HepG2 (cell line): ENCODE measurements around the gene SP7. TPM values are rescaled to one million over a fixed set of nuclear protein-coding genes. Genes with fewer than 3 reads are reported as not detected.

Source experiments
- ATAC-seq: fragments of 200-7000 bp; cut with Tn5 transposase; 3 replicates; pipeline ENCODE4 v1.9.1; 2020; ENCODE audit warnings: mild to moderate bottlenecking, moderate library complexity
- BruUV-seq: library from RNA; stranded (reverse); fragments of 400-500 nt; replicated peaks from 2 replicates; lab custom pipeline; 2021; lab: Mats Ljungman, UMichigan
- CTCF ChIA-PET: fragments of 300-600 bp; formaldehyde crosslinking; extraction: SDS; loops from one replicate; lab custom pipeline; 2021; ENCODE audit warnings: low total read pairs, inconsistent platforms, low intra/inter-chr PET ratio; lab: Yijun Ruan, JAX
- POLR2A ChIA-PET: fragments of 350-600 bp; sonication (Branson Sonifier 250); formaldehyde crosslinking; loops from one replicate; lab custom pipeline; 2020; ENCODE audit warnings: antibody characterized with exemption, inconsistent platforms; lab: Yijun Ruan, JAX
- DNase-seq: peaks from one replicate; pipeline ENCODE4 v3.0.0-alpha.2; 2015; ENCODE audit warnings: low spot score
- FAIRE-seq: peaks from 3 replicates; lab custom pipeline; 2011; peaks lifted over from hg19 to GRCh38; lab: Jason Lieb, UNC
- H2AFZ ChIP-seq: one replicate; pipeline ENCODE4 v1.6.1; 2011; ENCODE audit warnings: low read length, inconsistent platforms
- H3K27ac ChIP-seq: fragments of 300-600 bp; 3 replicates; pipeline ENCODE4 v1.8.0; 2011; ENCODE audit warnings: mixed run types, mild to moderate bottlenecking, mixed read lengths, low read length, inconsistent platforms; ENCODE audit not compliant: insufficient read depth; ENCODE audit errors: extremely low read length
- H3K27me3 ChIP-seq, 2 experiments: fragments of 200-600 bp in 1 of 2; 2 replicates in 1 of 2; 3 replicates in 1 of 2; pipeline versions ENCODE4 v1.6.0 to v1.8.0; 2011; ENCODE audit warnings: low read length in 2 of 2, mild to moderate bottlenecking in 2 of 2, moderate library complexity in 2 of 2, inconsistent platforms in 1 of 2; ENCODE audit not compliant: insufficient read depth in 2 of 2, control insufficient read depth in 1 of 2
- H3K36me3 ChIP-seq, 2 experiments: fragments of 200-600 bp in 1 of 2; replicated peaks in 1 of 2; 2 replicates in 1 of 2; 3 replicates in 1 of 2; pipeline versions ENCODE4 v1.5.1 to v1.8.0; 2011; ENCODE audit warnings: low read length in 2 of 2, inconsistent platforms in 1 of 2; ENCODE audit not compliant: insufficient read depth in 2 of 2, control insufficient read depth in 1 of 2
- H3K4me1 ChIP-seq: 2 replicates; pipeline ENCODE4 v1.5.1; 2012; ENCODE audit warnings: low read length, inconsistent platforms; ENCODE audit not compliant: insufficient read depth
- H3K4me2 ChIP-seq: 2 replicates; pipeline ENCODE4 v1.6.0; 2011; ENCODE audit warnings: low read depth, low read length, inconsistent platforms
- H3K4me3 ChIP-seq, 3 experiments: fragments of 200-600 bp in 1 of 3; sonication (generic), shearing (Covaris generic) in 1 of 3; replicated peaks in 1 of 3; 2 replicates each; pipeline ENCODE4 v1.5.1; 2011 to 2016; ENCODE audit warnings: low read length in 3 of 3, inconsistent platforms in 2 of 3, low read depth in 2 of 3, mild to moderate bottlenecking in 2 of 3, control low read depth in 1 of 3, mixed read lengths in 1 of 3; ENCODE audit not compliant: insufficient read depth in 1 of 3
- H3K79me2 ChIP-seq: one replicate; pipeline ENCODE4 v1.6.1; 2011; ENCODE audit warnings: low read length, inconsistent platforms; ENCODE audit not compliant: insufficient read depth
- H3K9ac ChIP-seq: 2 replicates; pipeline ENCODE4 v1.6.0; 2011; ENCODE audit warnings: mild to moderate bottlenecking, low read depth, low read length, inconsistent platforms; ENCODE audit not compliant: insufficient read depth
- H3K9me3 ChIP-seq: 2 replicates; pipeline ENCODE4 v1.5.1; 2012; ENCODE audit warnings: mild to moderate bottlenecking, low read length
- H4K20me1 ChIP-seq: 2 replicates; pipeline ENCODE4 v1.6.0; 2011; ENCODE audit warnings: inconsistent platforms, mild to moderate bottlenecking, low read length, moderate library complexity; ENCODE audit not compliant: insufficient read depth
- E2F2 ChIP-seq: sonication (generic); formaldehyde crosslinking; IDR thresholded peaks from 2 replicates; pipeline ENCODE4 v1.4.0; 2020; ENCODE audit warnings: missing genetic modification reagents, borderline replicate concordance
- MXD4 ChIP-seq: IDR thresholded peaks from 2 replicates; pipeline ENCODE4 v1.6.1; 2016; ENCODE audit warnings: mild to moderate bottlenecking, missing biosample characterization, missing genetic modification reagents
- NFKB2 ChIP-seq: sonication (generic); formaldehyde crosslinking; IDR thresholded peaks from 2 replicates; pipeline ENCODE4 v1.4.0; 2020; ENCODE audit warnings: missing genetic modification reagents, borderline replicate concordance
- NR2F1 ChIP-seq, 2 experiments: fragments of 450-650 bp in 1 of 2; formaldehyde crosslinking in 1 of 2; IDR thresholded peaks; 2 replicates each; pipeline versions ENCODE4 v1.5.0 to v1.6.1; 2016 to 2020; ENCODE audit warnings: mild to moderate bottlenecking in 1 of 2, missing compliant biosample characterization in 1 of 2, missing genetic modification reagents in 1 of 2, moderate library complexity in 1 of 2
- REXO4 ChIP-seq: sonication (generic); formaldehyde crosslinking; IDR thresholded peaks from 2 replicates; pipeline ENCODE4 v1.8.0; 2022; ENCODE audit warnings: missing genetic modification reagents, mild to moderate bottlenecking, borderline replicate concordance
- ZNF143 ChIP-seq: sonication (generic); formaldehyde crosslinking; IDR thresholded peaks from 2 replicates; pipeline ENCODE4 v1.4.0; 2020; ENCODE audit warnings: missing genetic modification reagents
- ZNF589 ChIP-seq: sonication (generic); formaldehyde crosslinking; conservative IDR thresholded peaks from 2 replicates; pipeline ENCODE4 v1.8.0; 2022; ENCODE audit warnings: mild to moderate bottlenecking, moderate library complexity, missing genetic modification reagents
- ZNF709 ChIP-seq: sonication (generic); formaldehyde crosslinking; IDR thresholded peaks from 2 replicates; pipeline ENCODE4 v1.5.0; 2020; ENCODE audit warnings: mild to moderate bottlenecking, missing genetic modification reagents
- ZNF775 ChIP-seq: sonication (generic); formaldehyde crosslinking; IDR thresholded peaks from 2 replicates; pipeline ENCODE4 v1.4.0; 2020; ENCODE audit warnings: missing genetic modification reagents, mild to moderate bottlenecking, moderate library complexity, borderline replicate concordance
- WGBS: methylation state at CpG from one replicate; pipeline ENCODE4 v1.1.6; 2017; ENCODE audit warnings: low lambda C conversion rate; 5-methylcytosine and 5-hydroxymethylcytosine counted together
- in situ Hi-C: cut with HindIII; loops from 2 replicates; pipeline ENCODE4 v1.10.0; 2017; ENCODE audit warnings: low pct_unique_long_range_greater_than_20kb; ENCODE audit not compliant: extremely low pct_ligation_motif_present
- intact Hi-C: fragments of 100-400 bp; cut with micrococcal nuclease; formaldehyde crosslinking; loops from one replicate; pipeline ENCODE4 v1.10.0; 2022; ENCODE audit not compliant: unreplicated experiment
- polyA plus RNA-seq, 8 experiments: library from polyadenylated mRNA; depleted of rRNA in 3 of 8; stranded (reverse) in 7 of 8; unstranded in 1 of 8; fragments of >200 nt; fragmentation: Illumina TruSeq in 4 of 8; extraction: Trizol in 4 of 8; gene quantifications; 2 replicates each; pipeline versions ENCODE4 v1.2.1 to v1.2.3, GENCODE V29; 2011 to 2016; ENCODE audit warnings: low read depth in 4 of 8, missing spikeins in 1 of 8, mixed read lengths in 1 of 8; ENCODE audit not compliant: insufficient read depth in 1 of 8
- total RNA-seq, 5 experiments: library from RNA; depleted of rRNA; stranded (reverse); fragments of >200 nt; fragmentation: Illumina TruSeq; extraction: Trizol; gene quantifications; 2 replicates each; pipeline ENCODE4 v1.2.3, GENCODE V29; 2016; ENCODE audit warnings: low read depth in 1 of 5
- TF ChIP-seq, protein P1 (sequence below): sonication (generic); formaldehyde crosslinking; IDR thresholded peaks from 2 replicates; pipeline ENCODE4 v1.5.1; 2020; ENCODE audit warnings: mild to moderate bottlenecking, missing genetic modification reagents

Gene SP7
- total and polyA plus RNA-seq, 2 of the 13 experiments (the other 11 are each of a cell fraction or from before 2014, with no cell fraction given) = not detected

- ATAC-seq = no peak
- TF ChIP-seq NR2F1 (CRISPR knock-in tag; IDR thresholded peaks at IDR 0.05) (no peak), ZNF143 (CRISPR knock-in tag) (no peak), ZNF775 (CRISPR knock-in tag) (no peak), ZNF709 (CRISPR knock-in tag) (no peak), NFKB2 (CRISPR knock-in tag) (no peak), ZNF589 (CRISPR knock-in tag) (no peak), E2F2 (no peak), MXD4 (CRISPR knock-in tag) (no peak), REXO4 (CRISPR knock-in tag) (no peak)
- TF ChIP-seq, protein P1, sequence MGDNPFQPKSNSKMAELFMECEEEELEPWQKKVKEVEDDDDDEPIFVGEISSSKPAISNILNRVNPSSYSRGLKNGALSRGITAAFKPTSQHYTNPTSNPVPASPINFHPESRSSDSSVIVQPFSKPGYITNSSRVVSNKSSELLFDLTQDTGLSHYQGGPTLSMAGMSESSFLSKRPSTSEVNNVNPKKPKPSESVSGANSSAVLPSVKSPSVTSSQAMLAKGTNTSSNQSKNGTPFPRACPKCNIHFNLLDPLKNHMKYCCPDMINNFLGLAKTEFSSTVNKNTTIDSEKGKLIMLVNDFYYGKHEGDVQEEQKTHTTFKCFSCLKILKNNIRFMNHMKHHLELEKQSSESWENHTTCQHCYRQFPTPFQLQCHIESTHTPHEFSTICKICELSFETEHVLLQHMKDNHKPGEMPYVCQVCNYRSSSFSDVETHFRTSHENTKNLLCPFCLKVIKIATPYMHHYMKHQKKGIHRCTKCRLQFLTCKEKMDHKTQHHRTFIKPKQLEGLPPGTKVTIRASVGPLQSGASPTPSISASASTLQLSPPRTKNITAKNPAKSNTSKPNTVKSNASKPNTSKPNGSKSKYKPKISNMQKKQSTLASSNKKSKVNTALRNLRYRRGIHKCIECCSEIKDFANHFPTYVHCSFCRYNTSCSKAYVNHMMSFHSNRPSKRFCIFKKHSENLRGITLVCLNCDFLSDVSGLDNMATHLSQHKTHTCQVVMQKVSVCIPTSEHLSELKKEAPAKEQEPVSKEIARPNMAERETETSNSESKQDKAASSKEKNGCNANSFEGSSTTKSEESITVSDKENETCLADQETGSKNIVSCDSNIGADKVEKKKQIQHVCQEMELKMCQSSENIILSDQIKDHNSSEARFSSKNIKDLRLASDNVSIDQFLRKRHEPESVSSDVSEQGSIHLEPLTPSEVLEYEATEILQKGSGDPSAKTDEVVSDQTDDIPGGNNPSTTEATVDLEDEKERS (CRISPR knock-in tag) = no peak
- H3K4me1 ChIP-seq = no peaks in the 10 kb centered on the region
- no peak overlapping the region for H3K27ac ChIP-seq
- ChIA-PET POLR2A (no interaction called here), CTCF (interaction anchor here (1.3 to 4.5 kb wide), 2 partner anchors 75 to 129 kb away, joined by 3 to 66 read pairs; no protein-coding TSS in a partner anchor)
- H3K4me2 ChIP-seq = no peak overlapping the region
- H3K9ac ChIP-seq = no peak overlapping the region
- no peak for DNase-seq
- peaks cover 21 to 62% of the 10 kb centered on the region in 2 experiments for H3K36me3 ChIP-seq
- in situ Hi-C loops = loop anchor here (5.0 kb wide), 1 partner anchor 76 kb away; no protein-coding TSS in a partner anchor
- H3K9me3 ChIP-seq = no peaks in the 10 kb centered on the region
- no peak overlapping the region for H3K4me3 ChIP-seq
- no peaks in the 10 kb centered on the region for H4K20me1 ChIP-seq
- H2AFZ ChIP-seq = no peak overlapping the region
- FAIRE-seq = no peak
- no TSS peak for BruUV-seq
- H3K27me3 ChIP-seq = no peaks in the 10 kb centered on the region
- no peaks in the 10 kb centered on the region for H3K79me2 ChIP-seq
- 98% methylated on average over 4 of the region's 6 CpGs for WGBS
- intact Hi-C loops = loop anchor here (5.0 kb wide), 1 partner anchor 131 kb away; no protein-coding TSS in a partner anchor
Measured at GRCh38 chr12:53288322-53288721, 47.8 kb downstream of the SP7 start.
